ENCODE results near the gene MAP3K7CL.

- TF ChIP-seq SP1 (IDR thresholded peaks at IDR 0.05) = no peak
- TF ChIP-seq FOXA1 (IDR thresholded peaks at IDR 0.05) = no peak
- TF ChIP-seq NFRKB (IDR thresholded peaks at IDR 0.05) = no peak
- TF ChIP-seq FOXK2 (IDR thresholded peaks at IDR 0.05) = no peak
These were observed 4.5 kb upstream of the MAP3K7CL start for GRCh38 chr21:29125979-29126378.

Data from HEK293T (cell line).